Ascending aorta (tissue), 2 donors: ENCODE data around the gene P2RX3. TPM values are rescaled to one million over a fixed set of nuclear protein-coding genes. Genes with fewer than 3 reads are reported as not detected.

Experiments used
- DNase-seq, 2 donors: peaks; one replicate each; pipeline ENCODE4 v3.0.0-alpha.2; 2019; ENCODE audit warnings: low spot score in 2 of 2
- H3K27ac ChIP-seq, 2 donors: fragments of 200-600 bp; sonication (generic); one replicate each; pipeline ENCODE4 v1.5.1; 2016 to 2017; ENCODE audit warnings: mild to moderate bottlenecking in 1 of 2
- H3K27me3 ChIP-seq: fragments of 200-600 bp; sonication (generic); one replicate; pipeline ENCODE4 v1.5.1; 2017
- H3K36me3 ChIP-seq, 2 donors: fragments of 200-600 bp; sonication (generic); one replicate each; pipeline ENCODE4 v1.5.1; 2016
- H3K4me1 ChIP-seq, 2 donors: fragments of 200-600 bp; sonication (generic); one replicate each; pipeline ENCODE4 v1.5.1; 2016 to 2017; ENCODE audit warnings: mild to moderate bottlenecking in 1 of 2
- H3K4me3 ChIP-seq, 2 donors: fragments of 200-600 bp; sonication (generic); one replicate each; pipeline ENCODE4 v1.5.1; 2016 to 2017; ENCODE audit warnings: mild to moderate bottlenecking in 1 of 2
- H3K9me3 ChIP-seq, 2 donors: fragments of 200-600 bp; sonication (generic); one replicate each; pipeline ENCODE4 v1.5.1; 2016
- CTCF ChIP-seq, 3 experiments: fragments of 200-600 bp in 2 of 3; fragments of 450-650 bp in 1 of 3; sonication (generic) in 2 of 3; IDR thresholded peaks; one replicate each; pipeline ENCODE4 v1.5.1; 2016 to 2019; ENCODE audit warnings: antibody characterized with exemption in 3 of 3, mild to moderate bottlenecking in 1 of 3, moderate library complexity in 1 of 3
- intact Hi-C: fragments of 100-400 bp; cut with DNase I; formaldehyde crosslinking; loops from one replicate; pipeline ENCODE4 v1.15.1; 2023
- total RNA-seq: library from RNA; depleted of rRNA; stranded (reverse); fragments of >200 nt; gene quantifications from one replicate; pipeline ENCODE4 v1.1.0, GENCODE V29; 2016

P2RX3 gene
- total RNA-seq, 1 donor from 2014 or later = not detected

DNA sequence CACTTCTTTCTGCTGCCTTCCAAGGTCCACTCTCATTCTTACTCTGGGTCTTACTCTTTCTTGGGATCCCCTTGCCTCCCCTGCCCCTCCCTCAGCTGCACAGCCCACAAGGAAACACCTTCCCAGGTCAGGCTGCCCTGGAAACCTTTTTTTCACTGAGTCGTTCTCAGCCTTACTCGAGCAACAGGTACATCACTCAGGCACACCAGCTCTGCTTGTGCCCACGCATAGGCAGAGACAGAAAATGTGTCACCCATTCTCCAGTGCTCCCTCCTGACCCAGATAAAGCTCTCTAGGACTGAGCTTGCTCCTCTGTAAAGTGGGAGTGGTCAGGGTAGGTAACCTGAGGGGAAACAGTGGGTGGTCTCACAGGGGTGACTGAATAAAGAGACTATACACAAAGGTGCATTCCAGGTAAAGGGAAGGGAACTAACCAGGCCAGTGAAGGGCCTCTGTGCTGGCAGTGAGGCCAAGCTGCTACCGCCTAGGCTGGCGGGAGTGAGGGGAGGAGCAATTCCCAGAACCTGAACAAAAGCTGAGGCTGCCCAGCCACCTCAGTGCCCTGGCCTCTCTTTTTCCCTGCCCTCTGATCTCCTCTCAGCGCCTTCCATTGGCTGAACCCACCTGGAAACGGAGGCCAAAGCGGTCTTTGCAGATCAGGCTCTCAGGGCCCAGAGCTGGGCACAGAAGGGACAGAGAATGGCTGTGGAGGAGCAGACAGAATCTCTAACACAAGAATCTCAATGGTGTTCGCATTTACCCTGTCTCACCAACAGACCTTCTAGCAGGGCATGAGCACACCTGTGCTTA, 26.9 kb downstream of the P2RX3 start:
- H3K4me1 ChIP-seq = no peaks in the 10 kb centered on the region
- no peak overlapping the region for H3K4me3 ChIP-seq
- no peak overlapping the region for H3K27ac ChIP-seq
- intact Hi-C loops = no loop called here
- H3K36me3 ChIP-seq = no peaks in the 10 kb centered on the region
- no peak for DNase-seq
- TF ChIP-seq CTCF (IDR thresholded peaks at IDR 0.05) = no peak
- H3K9me3 ChIP-seq = no peaks in the 10 kb centered on the region
- H3K27me3 ChIP-seq = no peaks in the 10 kb centered on the region

- H3K27me3 ChIP-seq = no peaks in the 10 kb centered on the region
- H3K36me3 ChIP-seq = no peaks in the 10 kb centered on the region
- H3K4me1 ChIP-seq = no peaks in the 10 kb centered on the region
- H3K4me3 ChIP-seq = no peak overlapping the region
- no peaks in the 10 kb centered on the region for H3K9me3 ChIP-seq
- DNase-seq = no peak
- no peak for TF ChIP-seq CTCF (IDR thresholded peaks at IDR 0.05)
- intact Hi-C loops = no loop called here
- H3K27ac ChIP-seq = no peak overlapping the region
Observed at GRCh38 chr11:57368106-57368844, 30.1 kb downstream of the P2RX3 start.

- Histone ChIP-seq H3K36me3 (no peaks in the 10 kb centered on the region), H3K9me3 (no peaks in the 10 kb centered on the region), H3K27ac (no peak overlapping the region), H3K27me3 (no peaks in the 10 kb centered on the region), H3K4me3 (no peak overlapping the region), H3K4me1 (no peaks in the 10 kb centered on the region)
- intact Hi-C loops = no loop called here
- DNase-seq = no peak
- no peak for TF ChIP-seq CTCF (IDR thresholded peaks at IDR 0.05)
Observed at GRCh38 chr11:57368845-57369232, 30.7 kb downstream of the P2RX3 start.

DNA sequence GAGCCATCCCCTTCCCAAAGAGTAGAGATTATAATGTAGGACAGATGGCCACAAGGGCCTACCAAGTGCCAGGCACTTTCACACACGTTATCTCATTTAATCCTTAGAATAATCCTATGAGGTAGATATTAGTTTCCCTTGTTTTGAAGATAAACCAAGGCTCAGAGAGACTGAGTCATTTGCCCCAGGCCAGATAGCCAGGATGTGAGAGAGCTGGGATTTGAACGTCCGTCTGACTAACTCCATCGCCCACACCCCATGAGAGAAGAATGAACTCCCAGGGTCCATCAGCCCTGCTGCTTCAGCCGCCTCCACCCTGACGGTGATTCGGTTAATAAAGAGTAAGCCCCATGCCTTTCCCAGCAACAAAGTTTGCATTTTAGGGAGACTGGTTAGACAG, 32.1 kb downstream of the P2RX3 start:
- no peak for DNase-seq
- H3K4me3 ChIP-seq = no peak overlapping the region
- H3K27ac ChIP-seq = no peak overlapping the region
- H3K27me3 ChIP-seq = no peaks in the 10 kb centered on the region
- no peaks in the 10 kb centered on the region for H3K4me1 ChIP-seq
- TF ChIP-seq CTCF (IDR thresholded peaks at IDR 0.05) = no peak
- intact Hi-C loops = no loop called here
- H3K9me3 ChIP-seq = no peaks in the 10 kb centered on the region
- H3K36me3 ChIP-seq = no peaks in the 10 kb centered on the region

DNA sequence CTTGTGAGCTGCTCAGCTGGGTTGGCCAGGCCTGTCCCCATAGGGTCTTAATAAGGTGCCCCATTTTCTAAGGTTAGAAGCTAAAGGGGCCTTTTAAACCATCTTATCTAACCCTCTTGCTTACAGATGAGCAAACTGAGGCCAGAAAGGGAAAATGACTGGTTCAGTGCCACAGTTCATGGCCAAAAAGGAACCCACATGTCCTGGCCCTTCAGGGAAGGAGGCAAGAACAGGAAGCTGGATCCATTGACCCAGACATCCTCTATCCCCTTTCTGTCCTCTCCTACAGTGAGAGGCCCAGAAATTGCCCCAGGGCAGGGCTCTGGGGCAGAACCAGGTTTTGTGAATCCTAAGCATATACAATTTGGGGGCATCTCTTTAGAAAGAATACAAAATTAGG, 32.8 kb downstream of the P2RX3 start:
- intact Hi-C loops = no loop called here
- no peaks in the 10 kb centered on the region for H3K36me3 ChIP-seq

More for the DNA sequence above, 32.8 kb downstream of the P2RX3 start:
- no peak for TF ChIP-seq CTCF (IDR thresholded peaks at IDR 0.05)
- H3K9me3 ChIP-seq = no peaks in the 10 kb centered on the region
- no peak overlapping the region for H3K27ac ChIP-seq
- no peaks in the 10 kb centered on the region for H3K27me3 ChIP-seq
- H3K4me1 ChIP-seq = no peaks in the 10 kb centered on the region
- no peak overlapping the region for H3K4me3 ChIP-seq
- no peak for DNase-seq
